AG04450 (cell line): ENCODE measurements around the gene DNASE1L2. TPM values are rescaled to one million over a fixed set of nuclear protein-coding genes. Genes with fewer than 3 reads are reported as not detected.

Source experiments
- CTCF ChIA-PET: fragments of 300-600, 350-600 bp; formaldehyde crosslinking; extraction: SDS; loops from one replicate; lab custom pipeline; 2022; ENCODE audit warnings: antibody characterized with exemption, inconsistent platforms; lab: Charles Lee
- POLR2A ChIA-PET: fragments of 350-600 bp; formaldehyde crosslinking; extraction: SDS; loops from one replicate; lab custom pipeline; 2021; ENCODE audit warnings: antibody characterized with exemption, inconsistent platforms; lab: Yijun Ruan, JAX
- DNase-seq: peaks from one replicate; pipeline ENCODE4 v3.0.0-alpha.2; 2011; ENCODE audit warnings: low read depth, low spot score
- H3K27ac ChIP-seq: one replicate; pipeline ENCODE4 v1.5.1; 2012; ENCODE audit warnings: low read depth, low read length, control low read depth
- H3K27me3 ChIP-seq: one replicate; pipeline ENCODE4 v1.6.0; 2012; ENCODE audit warnings: low read length; ENCODE audit not compliant: control insufficient read depth, insufficient read depth
- H3K4me3 ChIP-seq: 2 replicates; pipeline ENCODE4 v1.5.1; 2011; ENCODE audit warnings: mild to moderate bottlenecking, low read depth, low read length, control low read depth
- H3K9me3 ChIP-seq: 2 replicates; pipeline ENCODE4 v1.5.1; 2012; ENCODE audit warnings: low read length; ENCODE audit not compliant: control insufficient read depth, insufficient read depth
- polyA plus RNA-seq: library from polyadenylated mRNA; depleted of rRNA; stranded (reverse); fragments of >200 nt; gene quantifications from 2 replicates; pipeline ENCODE4 v1.2.3, GENCODE V29; 2011
- TF ChIP-seq, protein P1 (sequence below): IDR thresholded peaks from 2 replicates; pipeline ENCODE4 v1.5.1; 2011; ENCODE audit warnings: low read depth, low read length, control low read depth, inconsistent platforms

DNASE1L2 gene
- polyA plus RNA-seq, 1 experiment: 0.14 TPM

DNA sequence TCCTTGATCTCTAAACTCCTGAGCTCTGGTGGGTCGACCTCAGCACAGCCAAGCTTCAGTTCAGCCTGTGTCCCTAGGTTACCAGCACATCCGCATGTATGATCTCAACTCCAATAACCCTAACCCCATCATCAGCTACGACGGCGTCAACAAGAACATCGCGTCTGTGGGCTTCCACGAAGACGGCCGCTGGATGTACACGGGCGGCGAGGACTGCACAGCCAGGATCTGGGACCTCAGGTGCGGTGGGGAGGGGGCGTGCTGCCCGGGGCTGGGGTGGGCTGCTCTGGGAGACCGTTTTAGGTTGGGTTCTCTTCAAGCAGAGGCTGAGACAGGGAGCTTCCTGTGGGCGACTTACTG is 29.8 kb upstream of the DNASE1L2 start:
- Histone ChIP-seq H3K4me3 (peak overlapping the region; percentile 95), H3K27ac (no peak overlapping the region), H3K27me3 (no peaks in the 10 kb centered on the region), H3K9me3 (peaks cover 3% of the 10 kb centered on the region; the same call in 1 of the 2 replicates)
- CTCF ChIA-PET: interaction anchor here (0.6 to 1.0 kb wide), 3 partner anchors 45 to 195 kb away, joined by 3 to 20 read pairs (median 3); partner anchors contain the start of gene ECI1
- no peak for DNase-seq
- TF ChIP-seq, protein P1, sequence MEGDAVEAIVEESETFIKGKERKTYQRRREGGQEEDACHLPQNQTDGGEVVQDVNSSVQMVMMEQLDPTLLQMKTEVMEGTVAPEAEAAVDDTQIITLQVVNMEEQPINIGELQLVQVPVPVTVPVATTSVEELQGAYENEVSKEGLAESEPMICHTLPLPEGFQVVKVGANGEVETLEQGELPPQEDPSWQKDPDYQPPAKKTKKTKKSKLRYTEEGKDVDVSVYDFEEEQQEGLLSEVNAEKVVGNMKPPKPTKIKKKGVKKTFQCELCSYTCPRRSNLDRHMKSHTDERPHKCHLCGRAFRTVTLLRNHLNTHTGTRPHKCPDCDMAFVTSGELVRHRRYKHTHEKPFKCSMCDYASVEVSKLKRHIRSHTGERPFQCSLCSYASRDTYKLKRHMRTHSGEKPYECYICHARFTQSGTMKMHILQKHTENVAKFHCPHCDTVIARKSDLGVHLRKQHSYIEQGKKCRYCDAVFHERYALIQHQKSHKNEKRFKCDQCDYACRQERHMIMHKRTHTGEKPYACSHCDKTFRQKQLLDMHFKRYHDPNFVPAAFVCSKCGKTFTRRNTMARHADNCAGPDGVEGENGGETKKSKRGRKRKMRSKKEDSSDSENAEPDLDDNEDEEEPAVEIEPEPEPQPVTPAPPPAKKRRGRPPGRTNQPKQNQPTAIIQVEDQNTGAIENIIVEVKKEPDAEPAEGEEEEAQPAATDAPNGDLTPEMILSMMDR: no peak
- POLR2A ChIA-PET: interaction anchor here (1.3 to 1.8 kb wide), 3 partner anchors 8 to 52 kb away, joined by 6 to 13 read pairs (median 6); partner anchors contain the start of genes PGP and TRAF7

DNA sequence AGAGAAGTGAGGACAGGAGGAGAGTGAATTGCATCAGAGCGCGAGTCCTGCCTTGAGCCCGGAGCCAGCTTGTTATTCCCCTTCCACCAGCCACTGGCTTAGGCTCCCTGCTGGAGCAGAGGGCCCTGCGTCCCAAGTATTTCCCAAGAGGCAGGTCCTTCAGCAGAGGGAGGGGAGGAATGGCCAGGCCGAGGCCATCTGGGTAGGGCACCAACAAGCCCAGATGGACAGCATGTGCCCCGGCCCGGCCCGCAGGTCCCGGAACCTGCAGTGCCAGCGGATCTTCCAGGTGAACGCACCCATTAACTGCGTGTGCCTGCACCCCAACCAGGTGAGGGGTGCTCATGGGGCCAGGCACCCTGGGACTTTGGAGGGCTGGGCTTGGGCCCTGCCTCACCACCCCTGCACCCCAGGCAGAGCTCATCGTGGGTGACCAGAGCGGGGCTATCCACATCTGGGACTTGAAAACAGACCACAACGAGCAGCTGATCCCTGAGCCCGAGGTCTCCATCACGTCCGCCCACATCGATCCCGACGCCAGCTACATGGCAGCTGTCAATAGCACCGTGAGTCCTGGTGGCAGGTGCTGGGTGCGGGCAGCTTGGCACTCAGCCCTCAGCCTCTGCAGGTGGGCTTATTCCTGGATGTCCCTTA is 29.3 kb upstream of the DNASE1L2 start:
- peaks cover 3% of the 10 kb centered on the region; the same call in 1 of the 2 replicates for H3K9me3 ChIP-seq
- TF ChIP-seq, protein P1: no peak
- DNase-seq: no peak
- H3K27me3 ChIP-seq: no peaks in the 10 kb centered on the region
- CTCF ChIA-PET: interaction anchor here (0.6 to 1.0 kb wide), 2 partner anchors 44 to 195 kb away, joined by 3 read pairs; partner anchors contain the start of gene ECI1
- no peak overlapping the region for H3K27ac ChIP-seq
- POLR2A ChIA-PET: interaction anchor here (0.6 to 1.8 kb wide), 3 partner anchors 8 to 52 kb away, joined by 3 to 6 read pairs (median 6); partner anchors contain the start of genes PGP and TRAF7
- no peak overlapping the region for H3K4me3 ChIP-seq

DNA sequence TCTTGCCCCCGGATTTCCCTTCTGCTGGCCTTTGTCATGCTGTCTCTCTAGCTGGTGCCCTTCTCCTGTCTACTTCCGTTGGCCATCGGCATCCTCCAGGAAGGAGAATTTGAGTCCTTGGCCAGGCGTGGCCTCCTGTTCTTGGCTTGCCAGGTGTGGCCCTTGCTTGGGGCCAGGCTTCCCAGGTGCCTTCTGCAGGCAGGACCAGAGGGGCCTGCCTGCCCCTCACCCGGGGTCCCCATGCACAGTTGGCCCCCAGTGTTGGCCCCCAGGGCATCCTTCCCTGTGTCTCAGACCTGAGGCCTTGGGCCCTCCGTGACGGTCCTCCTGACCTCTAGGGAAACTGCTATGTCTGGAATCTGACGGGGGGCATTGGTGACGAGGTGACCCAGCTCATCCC is 28.4 kb upstream of the DNASE1L2 start:
- Histone ChIP-seq H3K27ac (no peak overlapping the region), H3K27me3 (no peaks in the 10 kb centered on the region), H3K9me3 (peaks cover 3% of the 10 kb centered on the region; the same call in 1 of the 2 replicates), H3K4me3 (no peak overlapping the region)
- DNase-seq: no peak
- TF ChIP-seq, protein P1: no peak
- ChIA-PET POLR2A (interaction anchor here (1.3 to 2.8 kb wide), 2 partner anchors 53 kb away, joined by 6 to 17 read pairs; partner anchors contain the start of gene TRAF7), CTCF (no interaction called here)

DNA sequence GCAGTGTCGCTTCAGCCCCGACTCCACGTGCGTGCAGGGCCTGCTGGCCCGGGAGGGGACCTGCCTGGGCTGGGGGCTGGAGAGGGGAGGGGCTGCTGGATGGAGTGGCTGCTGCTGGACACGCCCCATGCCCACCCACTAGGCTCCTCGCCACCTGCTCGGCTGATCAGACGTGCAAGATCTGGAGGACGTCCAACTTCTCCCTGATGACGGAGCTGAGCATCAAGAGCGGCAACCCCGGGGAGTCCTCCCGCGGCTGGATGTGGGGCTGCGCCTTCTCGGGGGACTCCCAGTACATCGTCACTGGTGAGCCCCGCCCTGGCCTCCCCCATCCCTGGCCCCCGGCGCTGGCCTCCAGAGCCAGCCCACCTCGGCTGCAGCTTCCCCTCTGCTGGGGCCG is 27.9 kb upstream of the DNASE1L2 start:
- POLR2A ChIA-PET: interaction anchor here (2.8 kb wide), 1 partner anchor 53 kb away, joined by 17 read pairs; the partner anchor contains the start of gene TRAF7
- CTCF ChIA-PET: interaction anchor here (0.6 kb wide), 1 partner anchor 244 kb away, joined by 6 read pairs; the partner anchor contains the start of gene RPS2
- H3K4me3 ChIP-seq: no peak overlapping the region
- peaks cover 3% of the 10 kb centered on the region; the same call in 1 of the 2 replicates for H3K9me3 ChIP-seq
- no peaks in the 10 kb centered on the region for H3K27me3 ChIP-seq
- no peak overlapping the region for H3K27ac ChIP-seq
- TF ChIP-seq, protein P1: no peak
- DNase-seq: no peak

DNA sequence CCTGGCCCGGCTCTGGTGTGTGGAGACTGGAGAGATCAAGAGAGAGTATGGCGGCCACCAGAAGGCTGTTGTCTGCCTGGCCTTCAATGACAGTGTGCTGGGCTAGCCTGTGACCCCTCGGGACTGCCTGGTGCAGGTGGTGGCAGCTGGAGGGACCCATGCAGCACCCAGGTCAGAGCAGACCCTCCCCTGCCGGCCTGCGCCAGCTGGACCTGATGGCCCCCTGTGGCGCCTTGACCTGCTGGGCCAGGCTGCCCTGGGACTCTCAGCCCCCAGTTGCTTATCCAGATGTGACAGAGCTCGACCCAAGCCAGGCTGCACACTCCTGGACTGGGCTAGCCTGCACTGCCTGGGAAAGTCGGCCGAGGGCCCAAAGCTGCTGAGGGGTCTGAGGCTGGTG is 27.5 kb upstream of the DNASE1L2 start:
- no peak overlapping the region for H3K4me3 ChIP-seq
- H3K27me3 ChIP-seq: no peaks in the 10 kb centered on the region
- H3K9me3 ChIP-seq: no peaks in the 10 kb centered on the region; the same call in 1 of the 2 replicates
- DNase-seq: no peak
- no peak overlapping the region for H3K27ac ChIP-seq
- TF ChIP-seq, protein P1: no peak
- POLR2A ChIA-PET: interaction anchor here (2.8 kb wide), 1 partner anchor 54 kb away, joined by 17 read pairs; the partner anchor contains the start of gene TRAF7
- CTCF ChIA-PET: interaction anchor here (0.6 kb wide), 1 partner anchor 244 kb away, joined by 6 read pairs; the partner anchor contains the start of gene RPS2
